ENCODE results near the gene SLC25A21. TPM values are rescaled to one million over a fixed set of nuclear protein-coding genes. Genes with fewer than 3 reads are reported as not detected.

SLC25A21 gene
- total and polyA plus RNA-seq, 9 donors, result 0.57 to 1.6 (median 1.1) TPM; not detected in 1

GRCh38 chr14:36928432-36928831, 244.0 kb downstream of the SLC25A21 start:
- Histone ChIP-seq H3K36me3 (no peaks in the 10 kb centered on the region), H3K9me3 (no peaks in the 10 kb centered on the region), H3K27ac (no peak overlapping the region), H3K4me3 (no peak overlapping the region), H3K27me3 (no peaks in the 10 kb centered on the region), H3K4me1 (ENCODE audit: insufficient read depth) (no peaks in the 10 kb centered on the region)
- WGBS, 3 donors, result 72 to 83% (median 78%) methylated on average over 4 of the region's 4 CpGs
- TF ChIP-seq CTCF (IDR thresholded peaks at IDR 0.05), result no peak
- TF ChIP-seq EP300 (IDR thresholded peaks at IDR 0.05), result no peak
- TF ChIP-seq POLR2A (IDR thresholded peaks at IDR 0.05), result no peak
- DNase-seq, result no peak
- intact Hi-C loops (cut with DNase I), result no loop called here

DNA sequence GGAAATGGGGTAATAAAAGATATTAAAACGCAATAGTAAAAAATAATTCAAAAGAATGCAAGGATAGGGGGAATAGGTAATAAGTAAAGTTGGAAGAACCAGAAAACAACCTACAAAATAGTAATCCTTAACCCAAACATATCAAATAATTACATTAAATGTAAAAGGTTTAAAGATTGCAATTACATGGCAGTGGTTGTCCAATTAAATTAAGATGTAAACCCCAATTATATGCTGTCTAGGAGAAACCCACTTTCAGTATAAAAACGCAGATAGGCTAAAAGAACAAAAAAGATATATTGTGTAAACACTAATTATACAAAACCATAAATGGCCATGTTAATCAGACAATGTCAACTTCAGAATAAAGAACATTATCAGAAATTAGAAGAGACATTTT, 247.3 kb downstream of the SLC25A21 start:
- no peak for DNase-seq
- Histone ChIP-seq H3K9me3 (no peaks in the 10 kb centered on the region), H3K27ac (no peak overlapping the region), H3K27me3 (no peaks in the 10 kb centered on the region), H3K4me3 (no peak overlapping the region), H3K36me3 (no peaks in the 10 kb centered on the region), H3K4me1 (ENCODE audit: insufficient read depth) (no peaks in the 10 kb centered on the region)
- intact Hi-C loops (cut with DNase I), result no loop called here
- 88 to 90% (median 89%) methylated on average over 2 of the region's 2 CpGs for WGBS, 3 donors
- TF ChIP-seq POLR2A (IDR thresholded peaks at IDR 0.05), result no peak

- TF ChIP-seq POLR2A (IDR thresholded peaks at IDR 0.05) (no peak), EP300 (IDR thresholded peaks at IDR 0.05) (no peak), CTCF (IDR thresholded peaks at IDR 0.05) (no peak)
- Histone ChIP-seq H3K9me3 (no peaks in the 10 kb centered on the region), H3K27me3 (no peaks in the 10 kb centered on the region), H3K27ac (no peak overlapping the region), H3K4me3 (no peak overlapping the region), H3K4me1 (ENCODE audit: insufficient read depth) (no peaks in the 10 kb centered on the region), H3K36me3 (no peaks in the 10 kb centered on the region)
- DNase-seq, result no peak
- 76 to 87% (median 83%) methylated on average over 2 of the region's 2 CpGs for WGBS, 3 donors
- intact Hi-C loops (cut with DNase I), result no loop called here
These were observed 255.7 kb downstream of the SLC25A21 start for GRCh38 chr14:36916668-36917067.

- H3K9me3 ChIP-seq, result no peaks in the 10 kb centered on the region
- intact Hi-C loops (cut with DNase I), result no loop called here
- H3K36me3 ChIP-seq, result no peaks in the 10 kb centered on the region
- no peaks in the 10 kb centered on the region for H3K27me3 ChIP-seq
- no peaks in the 10 kb centered on the region for H3K4me1 ChIP-seq (ENCODE audit: insufficient read depth)
- H3K27ac ChIP-seq, result no peak overlapping the region
- no peak for TF ChIP-seq EP300 (IDR thresholded peaks at IDR 0.05)
- no peak for DNase-seq
- H3K4me3 ChIP-seq, result no peak overlapping the region
- 10 to 15% (median 13%) methylated on average over 1 of the region's 1 CpG for WGBS, 3 donors
These were observed 257.3 kb downstream of the SLC25A21 start for GRCh38 chr14:36915081-36915480.

DNA sequence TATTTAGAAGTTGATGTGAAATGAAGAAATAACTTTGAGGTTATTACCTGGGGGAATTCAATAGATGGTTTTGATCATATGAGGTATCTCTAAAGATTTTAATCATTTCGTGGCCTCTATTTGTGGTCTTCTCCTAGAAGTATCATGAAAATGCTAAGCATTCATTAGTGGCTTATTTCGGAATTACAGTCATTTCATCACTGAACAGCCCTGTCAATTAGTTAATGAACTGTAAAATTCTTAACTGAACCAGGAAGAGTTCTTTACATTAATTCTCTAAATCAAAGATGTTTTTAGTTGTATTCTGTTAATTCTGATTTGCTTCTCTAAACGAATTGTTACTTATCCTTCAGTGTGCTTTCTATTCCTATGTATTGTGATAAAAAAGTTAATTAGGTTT, 261.8 kb downstream of the SLC25A21 start:
- DNase-seq, result no peak
- intact Hi-C loops (cut with DNase I), result no loop called here
- Histone ChIP-seq H3K27ac (no peak overlapping the region), H3K4me1 (ENCODE audit: insufficient read depth) (no peaks in the 10 kb centered on the region), H3K9me3 (no peaks in the 10 kb centered on the region), H3K36me3 (no peaks in the 10 kb centered on the region), H3K27me3 (no peaks in the 10 kb centered on the region), H3K4me3 (no peak overlapping the region)
- no peak for TF ChIP-seq POLR2A (IDR thresholded peaks at IDR 0.05)
- no peak for TF ChIP-seq EP300 (IDR thresholded peaks at IDR 0.05)
- no peak for TF ChIP-seq CTCF (IDR thresholded peaks at IDR 0.05)
- 76 to 81% (median 80%) methylated on average over 3 of the region's 3 CpGs for WGBS, 3 donors

Data from ovary (tissue), 9 donors.